Gastrocnemius medialis (tissue), 4 donors: ENCODE results near the gene WFDC5.

ENCODE experiments used
- CTCF ChIP-seq, 5 experiments: fragments of 450-650 bp in 3 of 5; fragments of 200-600 bp in 2 of 5; sonication (generic) in 2 of 5; IDR thresholded peaks in 4 of 5; conservative IDR thresholded peaks in 1 of 5; 1 replicate in 4 of 5; 2 replicates in 1 of 5; pipeline ENCODE4 v1.5.1; 2016 to 2019; ENCODE audit warnings: antibody characterized with exemption in 5 of 5, mild to moderate bottlenecking in 3 of 5, moderate library complexity in 3 of 5
- POLR2A ChIP-seq, 2 donors: fragments of 450-650 bp; IDR thresholded peaks; one replicate each; pipeline ENCODE4 v1.6.1; 2017; ENCODE audit warnings: antibody characterized with exemption in 2 of 2, mild to moderate bottlenecking in 2 of 2, moderate library complexity in 2 of 2

GRCh38 chr20:45110301-45110700 is 4.7 kb downstream of the WFDC5 start:
- TF ChIP-seq POLR2A (IDR thresholded peaks at IDR 0.05) (no peak), CTCF (IDR thresholded peaks at IDR 0.05 in 4 of 5, conservative IDR thresholded peaks at IDR 0.05 in 1 of 5) (no peak)
